ENCODE data around the gene SHE. TPM values are rescaled to one million over a fixed set of nuclear protein-coding genes. Genes with fewer than 3 reads are reported as not detected.

Gene SHE
- polyA plus RNA-seq, 1 experiment = not detected

DNA sequence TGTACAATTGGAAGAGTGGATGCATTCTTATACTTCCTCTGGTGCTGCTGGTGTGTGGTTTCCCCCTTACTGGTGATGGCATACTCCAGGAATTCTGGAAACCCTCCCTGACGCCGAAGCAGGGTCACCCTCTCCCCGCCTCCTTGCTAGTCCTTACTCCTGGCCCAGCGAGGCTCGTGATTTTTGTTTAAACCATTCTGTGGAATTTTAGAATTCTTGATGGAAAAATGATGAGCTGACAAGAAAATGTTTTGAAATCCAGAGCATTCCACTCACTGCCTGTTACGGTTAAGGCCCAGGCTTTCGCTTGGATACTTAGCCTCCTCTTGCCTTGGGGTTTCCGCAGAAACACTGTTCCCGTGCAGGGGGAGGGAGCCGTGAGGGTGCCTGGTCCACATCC is 55.9 kb downstream of the SHE start:
- ChIA-PET CTCF (interaction anchor here (0.8 to 2.1 kb wide), 3 partner anchors 25 to 111 kb away, joined by 3 to 5 read pairs (median 4); no protein-coding TSS in a partner anchor), POLR2A (no interaction called here)
- no peak overlapping the region for H3K4me3 ChIP-seq (ENCODE audit: low read depth, low read length)
- no peaks in the 10 kb centered on the region for H3K36me3 ChIP-seq (ENCODE audit: control insufficient read depth, insufficient read depth, low read length)
- TF ChIP-seq, protein P1, sequence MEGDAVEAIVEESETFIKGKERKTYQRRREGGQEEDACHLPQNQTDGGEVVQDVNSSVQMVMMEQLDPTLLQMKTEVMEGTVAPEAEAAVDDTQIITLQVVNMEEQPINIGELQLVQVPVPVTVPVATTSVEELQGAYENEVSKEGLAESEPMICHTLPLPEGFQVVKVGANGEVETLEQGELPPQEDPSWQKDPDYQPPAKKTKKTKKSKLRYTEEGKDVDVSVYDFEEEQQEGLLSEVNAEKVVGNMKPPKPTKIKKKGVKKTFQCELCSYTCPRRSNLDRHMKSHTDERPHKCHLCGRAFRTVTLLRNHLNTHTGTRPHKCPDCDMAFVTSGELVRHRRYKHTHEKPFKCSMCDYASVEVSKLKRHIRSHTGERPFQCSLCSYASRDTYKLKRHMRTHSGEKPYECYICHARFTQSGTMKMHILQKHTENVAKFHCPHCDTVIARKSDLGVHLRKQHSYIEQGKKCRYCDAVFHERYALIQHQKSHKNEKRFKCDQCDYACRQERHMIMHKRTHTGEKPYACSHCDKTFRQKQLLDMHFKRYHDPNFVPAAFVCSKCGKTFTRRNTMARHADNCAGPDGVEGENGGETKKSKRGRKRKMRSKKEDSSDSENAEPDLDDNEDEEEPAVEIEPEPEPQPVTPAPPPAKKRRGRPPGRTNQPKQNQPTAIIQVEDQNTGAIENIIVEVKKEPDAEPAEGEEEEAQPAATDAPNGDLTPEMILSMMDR (IDR thresholded peaks at IDR 0.05; ENCODE audit: insufficient read depth, low read depth, low read length) = no peak
- no peaks in the 10 kb centered on the region for H3K27me3 ChIP-seq (ENCODE audit: control insufficient read depth, insufficient read depth, low read length)
- DNase-seq (ENCODE audit: low read depth) = peak; percentile 93

DNA sequence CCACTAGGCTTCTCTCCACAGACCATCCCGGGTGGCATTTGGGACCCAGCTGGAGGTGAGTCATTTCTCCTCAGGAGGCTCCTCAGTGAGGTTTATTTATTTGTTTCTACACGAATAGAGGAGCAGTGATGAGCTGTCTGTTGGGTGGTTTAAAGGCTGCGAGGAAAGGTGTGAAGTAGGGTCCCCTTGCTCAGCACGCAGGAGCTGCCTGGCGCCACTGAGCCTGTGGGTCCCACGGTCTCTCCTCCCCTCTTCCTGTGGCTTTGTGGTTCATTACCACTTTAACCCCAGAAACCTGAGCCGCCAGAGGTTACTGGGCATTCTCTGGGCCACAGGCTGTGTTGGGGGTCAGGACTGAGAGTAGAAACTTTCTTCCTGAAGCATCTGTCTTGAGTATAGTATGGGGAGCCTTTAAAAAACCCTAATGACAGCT is 57.2 kb downstream of the SHE start:
- Histone ChIP-seq H3K27me3 (ENCODE audit: control insufficient read depth, insufficient read depth, low read length) (no peaks in the 10 kb centered on the region), H3K36me3 (ENCODE audit: control insufficient read depth, insufficient read depth, low read length) (no peaks in the 10 kb centered on the region), H3K4me3 (ENCODE audit: low read depth, low read length) (no peak overlapping the region)
- ChIA-PET POLR2A (no interaction called here), CTCF (interaction anchor here (0.6 to 1.1 kb wide), 2 partner anchors 34 to 67 kb away, joined by 3 to 5 read pairs; no protein-coding TSS in a partner anchor)
- TF ChIP-seq, protein P1 (IDR thresholded peaks at IDR 0.05; ENCODE audit: insufficient read depth, low read depth, low read length) = no peak
- no peak for DNase-seq (ENCODE audit: low read depth)

GRCh38 chr1:154443274-154444013 is 58.8 kb downstream of the SHE start:
- CTCF ChIA-PET = interaction anchor here (1.1 to 1.6 kb wide), 2 partner anchors 14 to 82 kb away, joined by 3 to 6 read pairs; no protein-coding TSS in a partner anchor
- TF ChIP-seq, protein P1 (IDR thresholded peaks at IDR 0.05; ENCODE audit: insufficient read depth, low read depth, low read length) = no peak
- H3K27me3 ChIP-seq (ENCODE audit: control insufficient read depth, insufficient read depth, low read length) = no peaks in the 10 kb centered on the region
- H3K4me3 ChIP-seq (ENCODE audit: low read depth, low read length) = no peak overlapping the region
- H3K36me3 ChIP-seq (ENCODE audit: control insufficient read depth, insufficient read depth, low read length) = no peaks in the 10 kb centered on the region
- POLR2A ChIA-PET = no interaction called here
- DNase-seq (ENCODE audit: low read depth) = no peak

DNA sequence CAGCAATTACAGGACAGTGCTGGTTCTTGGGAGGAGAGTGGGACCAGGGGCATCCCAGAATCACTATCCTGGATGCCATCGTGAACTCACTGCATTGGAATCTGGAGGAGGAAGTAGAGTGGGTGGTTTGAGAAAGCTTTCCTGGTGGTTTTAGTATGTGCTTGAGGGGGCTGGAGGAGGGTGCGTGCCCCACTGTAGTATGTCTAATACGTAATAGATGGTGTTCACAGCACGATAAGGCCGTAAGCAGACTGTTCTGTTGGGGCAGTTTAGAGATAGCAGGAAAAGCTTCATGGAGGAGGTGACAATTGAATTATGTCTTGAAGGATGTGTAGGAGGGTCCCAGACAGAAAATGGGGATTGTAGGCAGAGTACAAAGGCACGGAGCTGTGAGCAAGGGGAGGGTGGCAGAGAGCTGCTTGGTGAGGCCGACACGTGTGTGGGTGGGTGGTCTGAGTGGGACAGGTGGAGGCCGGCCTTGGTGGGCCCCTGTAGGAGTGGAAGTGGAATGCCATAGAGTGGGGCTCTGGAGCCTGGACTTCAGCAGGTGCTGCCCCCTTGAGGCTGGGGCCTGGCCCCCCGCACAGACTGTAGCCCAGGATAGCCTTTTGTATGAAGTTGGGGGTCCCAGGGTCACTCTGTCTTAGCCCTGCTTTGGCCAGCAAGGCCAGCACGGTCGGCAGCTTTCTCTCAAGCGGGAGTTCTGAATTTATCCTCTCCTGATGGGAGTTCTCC is 60.0 kb downstream of the SHE start:
- DNase-seq (ENCODE audit: low read depth) = no peak
- Histone ChIP-seq H3K36me3 (ENCODE audit: control insufficient read depth, insufficient read depth, low read length) (no peaks in the 10 kb centered on the region), H3K4me3 (ENCODE audit: low read depth, low read length) (no peak overlapping the region), H3K27me3 (ENCODE audit: control insufficient read depth, insufficient read depth, low read length) (no peaks in the 10 kb centered on the region)
- TF ChIP-seq, protein P1 (IDR thresholded peaks at IDR 0.05; ENCODE audit: insufficient read depth, low read depth, low read length) = peak; percentile 23; the same call in 1 of the 2 replicates
- ChIA-PET POLR2A (no interaction called here), CTCF (interaction anchor here (0.9 to 1.6 kb wide), 4 partner anchors 9 to 20 kb away, joined by 3 to 5 read pairs (median 3); no protein-coding TSS in a partner anchor)
